Measurements from ENCODE around the gene WBP2. TPM values are rescaled to one million over a fixed set of nuclear protein-coding genes. Genes with fewer than 3 reads are reported as not detected.
"Not testable (repeated sequence)": the region's sequence is repeated elsewhere in the genome, so short reads cannot be mapped to it uniquely, and the experiment has no call there.

Gene WBP2
- total RNA-seq, 1 experiment from 2014 or later: 132 TPM

DNA sequence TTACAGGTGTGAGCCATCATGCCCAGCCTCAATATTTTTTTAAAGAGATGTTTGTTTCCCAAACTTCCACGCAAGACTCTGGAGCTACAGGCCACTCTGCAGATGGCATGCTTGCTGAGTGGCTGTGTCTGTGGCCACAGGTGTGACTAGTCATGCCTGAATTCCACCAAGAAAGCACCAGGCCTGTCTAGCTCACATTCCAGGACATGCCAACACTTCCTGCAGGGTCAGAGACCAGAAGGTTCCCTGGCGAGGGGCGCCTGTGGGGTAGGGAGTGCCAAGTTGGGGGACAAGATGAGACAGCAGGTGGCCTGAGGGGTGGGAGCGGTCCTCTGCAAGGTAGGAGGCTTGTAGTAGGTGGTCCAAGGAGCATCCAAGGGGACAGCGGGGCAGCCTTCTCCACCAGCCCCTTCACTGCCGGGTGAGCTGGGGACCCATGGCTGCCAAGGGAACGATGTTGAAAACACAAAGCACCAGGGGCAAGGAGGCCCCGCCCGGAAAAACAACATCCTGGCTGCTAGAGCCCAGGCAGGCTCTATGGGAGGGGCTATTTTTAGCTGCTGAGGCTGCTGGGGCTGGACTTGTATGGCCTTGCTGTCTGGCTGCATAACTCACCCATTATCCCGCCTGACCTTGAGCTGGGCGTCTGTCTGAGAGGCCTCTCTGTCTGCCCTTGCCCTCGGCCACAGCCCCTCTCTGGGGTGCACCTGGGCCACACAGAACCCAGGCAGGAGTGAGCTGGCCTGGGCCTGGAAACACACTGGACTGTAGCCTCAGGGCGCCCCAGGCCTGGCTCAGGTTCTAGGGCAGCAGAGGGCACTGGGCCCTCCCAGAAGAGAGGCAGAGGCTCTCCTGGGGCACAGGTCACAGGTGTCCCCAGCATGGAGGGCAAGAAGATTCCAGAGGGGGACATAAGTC is 17.6 kb upstream of the WBP2 start:
- ChIA-PET CTCF (interaction anchor here (0.8 to 5.0 kb wide), 4 partner anchors 10 to 128 kb away, joined by 3 to 52 read pairs (median 8); partner anchors contain the start of genes CDK3 and WBP2), POLR2A (interaction anchor here (0.5 to 5.0 kb wide), 9 partner anchors 9 to 96 kb away, joined by 3 to 27 read pairs (median 6); a partner anchor contains a TSS), RAD21 (ENCODE audit: low non-redundant PET in 1 of 2, low total read pairs in 2 of 2, uncharacterized antibody in 2 of 2, unreplicated experiment in 2 of 2) (interaction anchor here (0.6 to 1.1 kb wide), 3 partner anchors 17 to 23 kb away, joined by 3 to 4 read pairs (median 4); partner anchors contain the start of gene WBP2 (in 2 of the 2))
- Histone ChIP-seq H3K4me1 (ENCODE audit: control insufficient read depth in 1 of 2, insufficient read depth in 2 of 2, low read length in 2 of 2) (peaks cover 68 to 84% of the 10 kb centered on the region in 2 experiments), H2AFZ (ENCODE audit: low read depth, low read length, poor library complexity, severe bottlenecking) (no peak overlapping the region), H3K9me2 (ENCODE audit: insufficient read depth) (no peaks in the 10 kb centered on the region), H3K4me2 (ENCODE audit: low read length) (peak overlapping the region; percentile 73), H3K27ac (ENCODE audit: low read depth, low read length) (peak overlapping the region; percentile 99), H3K9ac (ENCODE audit: low read length) (peak overlapping the region; percentile 61), H3K79me2 (ENCODE audit: insufficient read depth, low read length) (peaks cover 23% of the 10 kb centered on the region), H3K9me3 (ENCODE audit: control insufficient read depth in 1 of 2, insufficient read depth in 1 of 2, low read depth in 1 of 2, low read length in 2 of 2) (no peaks in the 10 kb centered on the region), H3K4me3 (replicated peaks in 1 of 2; ENCODE audit: low read depth in 1 of 2, low read length in 2 of 2) (peak overlapping the region in 1 of 2 experiments; percentile 24; a peak in 2 of 4 replicates), H4K20me1 (ENCODE audit: insufficient read depth) (no peaks in the 10 kb centered on the region), H3K27me3 (ENCODE audit: insufficient read depth, low read length) (no peaks in the 10 kb centered on the region), H3K36me3 (ENCODE audit: control insufficient read depth in 1 of 2, insufficient read depth in 2 of 2, low read length in 2 of 2) (peaks cover 0 to 4% of the 10 kb centered on the region in 2 experiments; a peak in 1 of 4 replicates)
- ATAC-seq (peak; percentile 47), DNase-seq (ENCODE audit: low read depth, low spot score) (no peak)
- peak; percentile 24 for TF ChIP-seq YY1 (IDR thresholded peaks at IDR 0.05; ENCODE audit: extremely low read depth, insufficient replicate concordance, low read depth, low read length)
- TF ChIP-seq SP1 (IDR thresholded peaks at IDR 0.05; ENCODE audit: low read depth): no peak
- peak; percentile 52; the same call in 1 of the 2 replicates for TF ChIP-seq ZFX (IDR thresholded peaks at IDR 0.05)
- peak; percentile 44; the same call in 1 of the 2 replicates for TF ChIP-seq POLR2AphosphoS5 (IDR thresholded peaks at IDR 0.05; ENCODE audit: low read depth, low read length)
- intact Hi-C loops (cut with micrococcal nuclease): no loop called here
- BruUV-seq (replicated peaks): no TSS peak

DNA sequence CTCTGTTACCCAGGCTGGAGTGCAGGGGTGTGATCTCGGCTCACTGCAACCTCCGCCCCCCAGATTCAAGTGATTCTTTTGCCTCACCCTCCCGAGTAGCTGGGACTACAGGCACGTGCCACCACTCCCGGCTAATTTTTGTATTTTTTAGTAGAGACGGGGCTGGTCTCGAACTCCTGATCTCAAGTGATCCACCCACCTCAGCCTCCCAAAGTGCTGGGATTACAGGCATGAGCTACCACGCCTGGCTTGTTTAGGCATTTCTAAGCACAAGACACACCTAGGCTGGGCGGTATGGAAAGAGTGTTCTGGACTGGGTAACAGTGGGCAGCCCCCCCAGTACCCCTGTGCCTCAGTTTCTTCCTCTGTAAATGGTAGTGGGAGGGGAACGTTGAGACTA is 15.1 kb upstream of the WBP2 start:
- peak overlapping the region; percentile 44; the same call in 1 of the 2 replicates for H3K4me2 ChIP-seq (ENCODE audit: low read length)
- DNase-seq (ENCODE audit: low read depth, low spot score); H2AFZ ChIP-seq (ENCODE audit: low read depth, low read length, poor library complexity, severe bottlenecking); RAD21 ChIA-PET (ENCODE audit: low non-redundant PET in 1 of 2, low total read pairs in 2 of 2, uncharacterized antibody in 2 of 2, unreplicated experiment in 2 of 2); H3K9me2 ChIP-seq (ENCODE audit: insufficient read depth); H3K27me3 ChIP-seq (ENCODE audit: insufficient read depth, low read length); H3K4me3 ChIP-seq (replicated peaks in 1 of 2; ENCODE audit: low read depth in 1 of 2, low read length in 2 of 2); H3K9ac ChIP-seq (ENCODE audit: low read length); H3K9me3 ChIP-seq (ENCODE audit: control insufficient read depth in 1 of 2, insufficient read depth in 1 of 2, low read depth in 1 of 2, low read length in 2 of 2); H4K20me1 ChIP-seq (ENCODE audit: insufficient read depth); H3K36me3 ChIP-seq (ENCODE audit: control insufficient read depth in 1 of 2, insufficient read depth in 2 of 2, low read length in 2 of 2); BruUV-seq (replicated peaks); ATAC-seq; intact Hi-C loops (cut with micrococcal nuclease); H3K79me2 ChIP-seq (ENCODE audit: insufficient read depth, low read length): not testable (repeated sequence)
- CTCF ChIA-PET: interaction anchor here (2.1 to 5.0 kb wide), 2 partner anchors 10 to 15 kb away, joined by 5 to 52 read pairs; partner anchors contain the start of gene WBP2
- peaks cover 51 to 62% of the 10 kb centered on the region in 2 experiments for H3K4me1 ChIP-seq (ENCODE audit: control insufficient read depth in 1 of 2, insufficient read depth in 2 of 2, low read length in 2 of 2)
- peak overlapping the region; percentile 54; the same call in 1 of the 2 replicates for H3K27ac ChIP-seq (ENCODE audit: low read depth, low read length)
- POLR2A ChIA-PET: interaction anchor here (0.6 to 5.0 kb wide), 5 partner anchors 15 to 94 kb away, joined by 3 to 27 read pairs (median 7); partner anchors contain the start of genes TRIM65 and WBP2

Data from HCT116 (cell line).